ENCODE results near the gene ATP1B4.

Gene ATP1B4

GRCh38 chrX:120358737-120359456 is 3.0 kb upstream of the ATP1B4 start:
- Mint-ChIP-seq H3K27me3 (no peaks in the 10 kb centered on the region), H3K36me3 (no peaks in the 10 kb centered on the region), H3K4me3 (no peak overlapping the region), H3K4me1 (no peaks in the 10 kb centered on the region), H3K27ac (no peak overlapping the region), H3K9me3 (no peaks in the 10 kb centered on the region)
- no peak for ATAC-seq

GRCh38 chrX:120365320-120365719 is 3.4 kb downstream of the ATP1B4 start:
- Mint-ChIP-seq H3K4me1 (no peaks in the 10 kb centered on the region), H3K4me3 (no peak overlapping the region), H3K9me3 (no peaks in the 10 kb centered on the region), H3K27me3 (no peaks in the 10 kb centered on the region), H3K27ac (no peak overlapping the region), H3K36me3 (no peaks in the 10 kb centered on the region)
- ATAC-seq, result no peak

DNA sequence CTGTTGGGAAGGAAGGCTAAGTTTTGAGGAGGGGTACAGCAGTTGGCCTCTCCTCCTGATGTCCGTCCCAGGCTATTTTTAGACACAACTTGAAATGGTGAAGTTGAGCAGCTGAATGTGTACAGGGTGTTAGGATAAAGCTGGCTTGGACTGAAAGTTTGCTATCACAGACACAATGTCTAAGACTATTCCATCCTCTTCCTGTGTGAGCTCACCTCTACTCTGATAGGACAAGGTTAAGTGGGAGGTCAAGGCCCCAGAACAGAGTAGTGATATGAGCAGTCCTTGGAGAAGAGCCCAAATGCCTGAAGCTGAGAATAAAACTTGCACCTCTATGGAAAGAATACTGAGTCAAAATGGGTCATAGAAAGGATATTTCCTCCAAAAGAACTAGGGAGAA is 4.1 kb downstream of the ATP1B4 start:
- ATAC-seq, result no peak
- Mint-ChIP-seq H3K4me1 (no peaks in the 10 kb centered on the region), H3K27ac (no peak overlapping the region), H3K9me3 (no peaks in the 10 kb centered on the region), H3K36me3 (no peaks in the 10 kb centered on the region), H3K27me3 (no peaks in the 10 kb centered on the region), H3K4me3 (no peak overlapping the region)

DNA sequence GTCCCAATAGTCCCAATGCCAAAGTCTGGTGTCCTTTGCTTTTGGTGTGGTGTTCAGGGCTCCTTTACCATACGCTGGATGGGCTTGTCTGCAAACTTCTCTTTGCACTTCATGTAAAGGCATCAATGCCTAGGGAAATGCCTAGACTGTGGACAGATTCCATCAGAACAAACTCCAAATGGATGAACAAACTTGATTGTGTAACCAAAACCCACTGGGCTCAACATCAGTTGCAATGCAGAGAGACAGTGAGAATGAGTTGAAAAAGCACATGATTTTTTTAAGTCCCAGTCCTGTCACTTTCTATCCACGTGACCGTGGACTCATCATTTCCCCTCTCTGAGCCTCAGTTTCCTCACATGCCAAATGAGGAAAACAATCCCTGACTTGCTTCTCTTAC is 4.9 kb downstream of the ATP1B4 start:
- Mint-ChIP-seq H3K4me1 (no peaks in the 10 kb centered on the region), H3K27ac (no peak overlapping the region), H3K27me3 (no peaks in the 10 kb centered on the region), H3K9me3 (no peaks in the 10 kb centered on the region), H3K36me3 (no peaks in the 10 kb centered on the region), H3K4me3 (no peak overlapping the region)
- no peak for ATAC-seq

DNA sequence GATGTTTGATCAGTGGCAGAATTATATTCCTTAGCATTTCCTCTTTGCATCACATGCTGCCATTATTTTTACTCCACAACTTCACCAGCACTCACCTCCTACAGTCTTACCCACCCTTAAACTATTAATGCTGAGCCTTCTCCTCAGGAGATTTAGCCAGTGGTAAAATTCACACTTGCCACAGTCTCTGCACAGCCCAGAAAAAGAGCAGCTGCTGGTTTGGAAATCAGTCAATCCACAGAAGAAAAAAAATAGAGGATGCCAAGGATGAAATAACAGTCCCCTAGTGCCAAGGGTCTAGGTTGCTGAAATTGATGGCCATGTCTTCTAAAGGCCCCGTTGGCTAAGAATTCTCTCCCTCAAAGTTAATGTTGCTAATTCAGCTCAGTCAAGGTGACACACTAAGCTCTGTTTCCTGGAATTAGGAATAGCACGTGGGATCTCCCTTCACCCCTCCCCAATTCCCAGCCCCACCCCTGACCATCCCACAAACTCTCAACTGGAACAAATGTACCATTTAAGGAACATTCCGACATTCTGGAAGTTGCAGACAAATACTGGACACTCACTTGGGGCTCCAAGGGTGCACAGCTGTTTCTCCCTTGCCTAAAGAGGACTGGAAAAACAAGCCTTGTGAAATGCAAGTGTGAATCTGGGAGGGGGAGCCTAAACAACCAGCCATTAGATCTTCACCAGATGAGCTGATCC is 5.7 kb downstream of the ATP1B4 start:
- Mint-ChIP-seq H3K36me3 (no peaks in the 10 kb centered on the region), H3K4me3 (no peak overlapping the region), H3K27ac (no peak overlapping the region), H3K4me1 (no peaks in the 10 kb centered on the region), H3K9me3 (no peaks in the 10 kb centered on the region), H3K27me3 (no peaks in the 10 kb centered on the region)
- no peak for ATAC-seq

- Mint-ChIP-seq H3K36me3 (no peaks in the 10 kb centered on the region), H3K4me3 (no peak overlapping the region), H3K4me1 (no peaks in the 10 kb centered on the region), H3K27ac (no peak overlapping the region), H3K27me3 (no peaks in the 10 kb centered on the region), H3K9me3 (no peaks in the 10 kb centered on the region)
- ATAC-seq, result no peak
Observed at GRCh38 chrX:120372667-120373370, 10.9 kb downstream of the ATP1B4 start.

- Mint-ChIP-seq H3K4me3 (no peak overlapping the region), H3K4me1 (peaks cover 6% of the 10 kb centered on the region), H3K27me3 (no peaks in the 10 kb centered on the region), H3K9me3 (no peaks in the 10 kb centered on the region), H3K36me3 (no peaks in the 10 kb centered on the region), H3K27ac (no peak overlapping the region)
- no peak for ATAC-seq
Observed at GRCh38 chrX:120377179-120377578, 15.3 kb downstream of the ATP1B4 start.

GRCh38 chrX:120377715-120378114 is 15.8 kb downstream of the ATP1B4 start:
- H3K9me3 Mint-ChIP-seq, result no peaks in the 10 kb centered on the region
- H3K27me3 Mint-ChIP-seq, result no peaks in the 10 kb centered on the region
- no peak overlapping the region for H3K27ac Mint-ChIP-seq
- no peaks in the 10 kb centered on the region for H3K36me3 Mint-ChIP-seq
- no peak overlapping the region for H3K4me3 Mint-ChIP-seq
- peaks cover 6% of the 10 kb centered on the region for H3K4me1 Mint-ChIP-seq
- ATAC-seq, result no peak

GRCh38 chrX:120378570-120378969 is 16.7 kb downstream of the ATP1B4 start:
- Mint-ChIP-seq H3K36me3 (no peaks in the 10 kb centered on the region), H3K4me1 (peaks cover 6% of the 10 kb centered on the region), H3K27ac (no peak overlapping the region), H3K9me3 (no peaks in the 10 kb centered on the region), H3K27me3 (no peaks in the 10 kb centered on the region), H3K4me3 (no peak overlapping the region)
- ATAC-seq, result no peak

- Mint-ChIP-seq H3K4me1 (peaks cover 6% of the 10 kb centered on the region), H3K4me3 (no peak overlapping the region), H3K9me3 (no peaks in the 10 kb centered on the region), H3K36me3 (no peaks in the 10 kb centered on the region), H3K27me3 (no peaks in the 10 kb centered on the region), H3K27ac (no peak overlapping the region)
- no peak for ATAC-seq
Observed at GRCh38 chrX:120379937-120380681, 18.2 kb downstream of the ATP1B4 start.

- no peaks in the 10 kb centered on the region for H3K36me3 Mint-ChIP-seq
- H3K27ac Mint-ChIP-seq, result no peak overlapping the region
- ATAC-seq, result no peak
- H3K4me1 Mint-ChIP-seq, result peaks cover 6% of the 10 kb centered on the region
- no peaks in the 10 kb centered on the region for H3K9me3 Mint-ChIP-seq
- H3K27me3 Mint-ChIP-seq, result no peaks in the 10 kb centered on the region
- no peak overlapping the region for H3K4me3 Mint-ChIP-seq
Observed at GRCh38 chrX:120380699-120381098, 18.8 kb downstream of the ATP1B4 start.

DNA sequence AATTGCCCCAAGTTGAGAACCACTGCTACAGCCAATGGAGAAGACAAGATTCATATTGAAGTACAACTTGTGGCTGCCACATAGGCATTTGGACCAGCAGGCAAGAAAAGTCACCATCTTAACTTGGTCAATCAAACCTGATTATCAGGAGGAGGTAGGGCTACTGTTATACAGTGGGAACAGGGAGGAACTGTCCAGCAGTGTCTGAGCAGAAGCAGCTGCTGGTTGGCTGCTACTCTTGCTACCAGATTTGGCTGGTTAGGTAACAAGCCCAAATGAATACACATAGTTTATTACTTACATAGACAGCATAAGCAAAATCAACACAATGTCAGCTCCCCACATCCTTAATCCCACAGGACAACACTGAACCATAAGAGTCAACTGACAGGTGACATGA is 39.4 kb downstream of the ATP1B4 start:
- Mint-ChIP-seq H3K4me1 (no peaks in the 10 kb centered on the region), H3K27me3 (no peaks in the 10 kb centered on the region), H3K36me3 (no peaks in the 10 kb centered on the region), H3K4me3 (no peak overlapping the region), H3K27ac (no peak overlapping the region), H3K9me3 (no peaks in the 10 kb centered on the region)
- no peak for ATAC-seq

- H3K4me1 Mint-ChIP-seq, result no peaks in the 10 kb centered on the region
- H3K27ac Mint-ChIP-seq, result no peak overlapping the region
- no peaks in the 10 kb centered on the region for H3K36me3 Mint-ChIP-seq
- H3K4me3 Mint-ChIP-seq, result no peak overlapping the region
- no peaks in the 10 kb centered on the region for H3K9me3 Mint-ChIP-seq
- H3K27me3 Mint-ChIP-seq, result no peaks in the 10 kb centered on the region
- no peak for ATAC-seq
Observed at GRCh38 chrX:120402369-120402768, 40.5 kb downstream of the ATP1B4 start.

DNA sequence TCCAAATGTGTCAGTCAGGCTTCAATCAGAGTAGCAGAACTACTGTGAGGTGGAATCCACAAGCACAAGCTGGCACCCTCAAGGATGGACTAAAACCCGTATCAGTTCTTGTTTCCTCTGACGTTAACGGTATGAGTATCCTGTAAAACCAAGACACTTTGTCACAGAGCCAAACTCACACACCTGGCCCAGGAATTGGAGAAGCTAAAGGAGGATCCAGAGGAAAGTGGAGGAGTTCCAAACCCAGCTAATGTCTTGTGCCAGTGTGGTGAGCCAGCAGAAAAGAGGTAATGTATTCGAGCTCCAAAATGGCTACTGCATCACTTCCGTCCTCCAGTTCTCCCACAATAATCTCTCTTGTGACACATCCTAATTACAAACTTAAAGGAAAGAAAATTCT is 44.7 kb downstream of the ATP1B4 start:
- H3K4me1 Mint-ChIP-seq, result no peaks in the 10 kb centered on the region
- no peaks in the 10 kb centered on the region for H3K36me3 Mint-ChIP-seq
- H3K4me3 Mint-ChIP-seq, result no peak overlapping the region
- no peak for ATAC-seq
- no peaks in the 10 kb centered on the region for H3K27me3 Mint-ChIP-seq
- H3K9me3 Mint-ChIP-seq, result peaks cover 8% of the 10 kb centered on the region
- no peak overlapping the region for H3K27ac Mint-ChIP-seq

GRCh38 chrX:120408168-120408567 is 46.3 kb downstream of the ATP1B4 start:
- Mint-ChIP-seq H3K36me3 (no peaks in the 10 kb centered on the region), H3K9me3 (peaks cover 8% of the 10 kb centered on the region), H3K27ac (no peak overlapping the region), H3K27me3 (no peaks in the 10 kb centered on the region), H3K4me1 (no peaks in the 10 kb centered on the region), H3K4me3 (no peak overlapping the region)
- ATAC-seq, result no peak
